Measurements from ENCODE around the gene WBP2. TPM values are rescaled to one million over a fixed set of nuclear protein-coding genes. Genes with fewer than 3 reads are reported as not detected.
A peak's percentile ranks its signal among the peaks of the same experiment; 100 is the strongest.

The WBP2 gene
- total RNA-seq, 1 experiment from 2014 or later = 55.7 TPM

- intact Hi-C loops (cut with micrococcal nuclease) = no loop called here
- Mint-ChIP-seq H3K36me3 (ENCODE audit: insufficient read depth, unreplicated experiment) (peaks cover 2% of the 10 kb centered on the region), H3K4me1 (ENCODE audit: insufficient read depth, unreplicated experiment) (peaks cover 2% of the 10 kb centered on the region), H3K27me3 (ENCODE audit: insufficient read depth, unreplicated experiment) (no peaks in the 10 kb centered on the region), H3K27ac (ENCODE audit: low read depth, unreplicated experiment) (no peak overlapping the region), H3K4me3 (ENCODE audit: unreplicated experiment) (no peak overlapping the region), H3K9me3 (ENCODE audit: unreplicated experiment) (no peaks in the 10 kb centered on the region)
- DNase-seq (ENCODE audit: unreplicated experiment) = no peak
- POLR2A ChIA-PET = interaction anchor here (0.6 to 1.6 kb wide), 4 partner anchors 14 to 371 kb away, joined by 3 to 6 read pairs (median 4); partner anchors contain the start of gene TRIM65
- BruUV-seq (replicated peaks) = no TSS peak
- TF ChIP-seq CTCF (IDR thresholded peaks at IDR 0.05; ENCODE audit: unreplicated experiment) = no peak
- CTCF ChIA-PET = interaction anchor here (0.6 to 1.5 kb wide), 3 partner anchors 14 to 99 kb away, joined by 3 to 7 read pairs (median 3); partner anchors contain the start of gene TRIM65
These were observed 26.7 kb upstream of the WBP2 start for GRCh38 chr17:75881678-75882454.

DNA sequence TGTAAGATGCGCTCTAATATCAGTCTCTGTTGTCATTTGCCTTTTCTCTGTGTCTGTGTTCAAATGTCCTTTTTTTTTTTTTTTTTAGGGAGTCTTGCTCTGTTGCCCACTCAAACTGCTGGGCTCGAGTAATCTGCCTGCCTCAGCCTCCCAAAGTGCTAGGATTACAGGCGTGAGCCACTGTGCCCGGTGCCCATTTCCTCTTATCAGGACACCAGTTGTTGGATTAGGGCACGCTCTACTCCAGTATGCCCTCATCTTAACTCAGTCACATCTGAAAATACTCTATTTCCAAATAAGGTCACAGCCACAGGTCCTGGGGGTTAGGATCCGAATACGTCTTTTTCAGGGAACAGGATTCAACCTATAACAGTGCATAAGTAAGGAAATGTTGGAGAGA is 25.1 kb upstream of the WBP2 start:
- no peak for TF ChIP-seq CTCF (IDR thresholded peaks at IDR 0.05; ENCODE audit: unreplicated experiment)
- H3K4me1 Mint-ChIP-seq (ENCODE audit: insufficient read depth, unreplicated experiment) = peaks cover 13% of the 10 kb centered on the region
- DNase-seq (ENCODE audit: unreplicated experiment) = no peak
- intact Hi-C loops (cut with micrococcal nuclease) = no loop called here
- H3K9me3 Mint-ChIP-seq (ENCODE audit: unreplicated experiment) = no peaks in the 10 kb centered on the region
- POLR2A ChIA-PET = interaction anchor here (1.6 to 6.7 kb wide), 4 partner anchors 15 to 102 kb away, joined by 6 to 164 read pairs (median 86); partner anchors contain the start of genes TRIM65 and WBP2
- no peak overlapping the region for H3K27ac Mint-ChIP-seq (ENCODE audit: low read depth, unreplicated experiment)
- CTCF ChIA-PET = interaction anchor here (1.4 to 2.5 kb wide), 2 partner anchors 9 to 16 kb away, joined by 6 to 13 read pairs; partner anchors contain the start of gene TRIM65
- H3K4me3 Mint-ChIP-seq (ENCODE audit: unreplicated experiment) = no peak overlapping the region
- BruUV-seq (replicated peaks) = no TSS peak
- no peaks in the 10 kb centered on the region for H3K27me3 Mint-ChIP-seq (ENCODE audit: insufficient read depth, unreplicated experiment)
- peaks cover 15% of the 10 kb centered on the region for H3K36me3 Mint-ChIP-seq (ENCODE audit: insufficient read depth, unreplicated experiment)

DNA sequence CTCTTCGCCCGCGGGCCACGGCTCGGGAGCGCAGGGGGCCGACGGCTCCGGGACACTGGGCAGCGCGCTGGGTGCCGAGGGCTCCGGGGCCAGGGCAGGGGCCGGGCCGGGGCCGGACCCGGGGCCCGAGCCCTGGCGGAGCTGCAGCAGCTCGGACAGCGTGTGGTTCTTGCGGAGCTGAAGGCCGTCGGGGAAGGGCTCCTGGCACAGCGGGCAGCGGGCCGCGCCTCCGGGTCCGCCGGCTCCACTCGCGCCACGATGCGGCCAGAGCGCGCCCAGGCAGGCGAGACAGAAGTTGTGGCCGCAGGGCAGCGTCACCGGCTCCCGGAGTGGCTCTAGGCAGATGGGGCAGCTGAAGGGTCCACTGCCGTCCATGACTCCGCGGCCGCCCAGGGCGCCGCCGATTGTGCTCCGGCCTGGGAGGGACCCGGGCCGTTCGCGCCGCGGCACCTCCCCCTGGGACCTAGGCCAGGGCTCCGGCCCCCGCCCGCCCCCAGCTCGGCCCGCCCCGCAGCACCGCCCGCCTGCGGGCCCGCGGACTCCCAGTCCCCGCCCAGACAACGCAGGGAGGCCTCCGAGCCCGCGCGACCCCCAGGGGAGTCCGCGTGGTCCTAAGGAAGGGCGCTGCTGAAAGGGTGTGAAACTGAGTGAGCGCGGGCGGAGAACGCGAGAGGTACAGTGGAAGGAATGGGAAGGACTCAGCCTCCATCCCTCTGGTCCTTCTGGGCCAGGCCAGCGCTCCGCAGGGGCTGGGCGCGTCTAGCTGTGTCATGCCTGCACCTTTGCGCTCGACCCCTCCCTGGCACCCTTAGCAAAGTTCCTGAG is 23.3 kb upstream of the WBP2 start, which contains the start of gene TRIM47:
Gene TRIM47 (minus strand): TSS at position 408 of the 825 bp plus-strand sequence. CDS start 33 bp downstream, at position 375.
- Mint-ChIP-seq H3K27me3 (ENCODE audit: insufficient read depth, unreplicated experiment) (no peaks in the 10 kb centered on the region), H3K9me3 (ENCODE audit: unreplicated experiment) (no peaks in the 10 kb centered on the region), H3K36me3 (ENCODE audit: insufficient read depth, unreplicated experiment) (peaks cover 25% of the 10 kb centered on the region), H3K27ac (ENCODE audit: low read depth, unreplicated experiment) (peak within 1 kb of the TSS; percentile 89), H3K4me3 (ENCODE audit: unreplicated experiment) (peak within 1 kb of the TSS; percentile 86), H3K4me1 (ENCODE audit: insufficient read depth, unreplicated experiment) (peaks cover 13% of the 10 kb centered on the region)
- ChIA-PET POLR2A (interaction anchor here (0.6 to 6.7 kb wide), 23 partner anchors 11 to 387 kb away, joined by 3 to 164 read pairs (median 5); partner anchors contain the start of genes ACOX1, GALK1, MRPL38 and RECQL5), CTCF (interaction anchor here (0.6 to 4.6 kb wide), 12 partner anchors 8 to 470 kb away, joined by 3 to 36 read pairs (median 3); partner anchors contain the start of genes MRPL38 and WBP2)
- DNase-seq (ENCODE audit: unreplicated experiment) = peak; percentile 64
- TF ChIP-seq CTCF (IDR thresholded peaks at IDR 0.05; ENCODE audit: unreplicated experiment) = no peak
- intact Hi-C loops (cut with micrococcal nuclease) = no loop called here
- BruUV-seq (replicated peaks) = no TSS peak
